AG04450 (cell line): Measurements from ENCODE around the gene ACTRT2. TPM values are rescaled to one million over a fixed set of nuclear protein-coding genes. Genes with fewer than 3 reads are reported as not detected.

Experiments
- CTCF ChIA-PET: fragments of 300-600, 350-600 bp; formaldehyde crosslinking; extraction: SDS; loops from one replicate; lab custom pipeline; 2022; ENCODE audit warnings: antibody characterized with exemption, inconsistent platforms; lab: Charles Lee
- POLR2A ChIA-PET: fragments of 350-600 bp; formaldehyde crosslinking; extraction: SDS; loops from one replicate; lab custom pipeline; 2021; ENCODE audit warnings: antibody characterized with exemption, inconsistent platforms; lab: Yijun Ruan, JAX
- DNase-seq: peaks from one replicate; pipeline ENCODE4 v3.0.0-alpha.2; 2011; ENCODE audit warnings: low read depth, low spot score
- H3K27ac ChIP-seq: one replicate; pipeline ENCODE4 v1.5.1; 2012; ENCODE audit warnings: low read depth, low read length, control low read depth
- H3K27me3 ChIP-seq: one replicate; pipeline ENCODE4 v1.6.0; 2012; ENCODE audit warnings: low read length; ENCODE audit not compliant: control insufficient read depth, insufficient read depth
- H3K4me3 ChIP-seq: 2 replicates; pipeline ENCODE4 v1.5.1; 2011; ENCODE audit warnings: mild to moderate bottlenecking, low read depth, low read length, control low read depth
- H3K9me3 ChIP-seq: 2 replicates; pipeline ENCODE4 v1.5.1; 2012; ENCODE audit warnings: low read length; ENCODE audit not compliant: control insufficient read depth, insufficient read depth
- CTCF ChIP-seq: IDR thresholded peaks from 2 replicates; pipeline ENCODE4 v1.5.1; 2011; ENCODE audit warnings: low read depth, low read length, control low read depth, inconsistent platforms
- polyA plus RNA-seq: library from polyadenylated mRNA; depleted of rRNA; stranded (reverse); fragments of >200 nt; gene quantifications from 2 replicates; pipeline ENCODE4 v1.2.3, GENCODE V29; 2011; rRNA removed

The ACTRT2 gene
- polyA plus RNA-seq, 1 experiment, result not detected

GRCh38 chr1:3070644-3071564 lies 49.6 kb downstream of the ACTRT2 start:
- H3K27me3 ChIP-seq, result peaks cover 61% of the 10 kb centered on the region
- POLR2A ChIA-PET, result no interaction called here
- no peak for DNase-seq
- peak overlapping the region; percentile 17; the same call in 1 of the 2 replicates for H3K4me3 ChIP-seq
- no peak for TF ChIP-seq CTCF
- H3K27ac ChIP-seq, result no peak overlapping the region
- H3K9me3 ChIP-seq, result peaks cover 15% of the 10 kb centered on the region; the same call in 1 of the 2 replicates
- CTCF ChIA-PET, result no interaction called here

- DNase-seq, result no peak
- ChIA-PET CTCF (no interaction called here), POLR2A (no interaction called here)
- no peak for TF ChIP-seq CTCF
- Histone ChIP-seq H3K9me3 (peaks cover 13% of the 10 kb centered on the region; the same call in 1 of the 2 replicates), H3K27ac (no peak overlapping the region), H3K4me3 (no peak overlapping the region), H3K27me3 (peaks cover 53% of the 10 kb centered on the region)
These were observed 50.5 kb downstream of the ACTRT2 start for GRCh38 chr1:3071565-3072390.

Other genes with a start within 250 kb of the ACTRT2 start
- gene TTC34, start 219.8 kb upstream of the ACTRT2 start, polyA plus RNA-seq, result 0.06 TPM in 2 replicates
- 0.06 and 0.16 TPM in 2 replicates for gene PRDM16, start 47.7 kb downstream of the ACTRT2 start, polyA plus RNA-seq